ENCODE data around the gene KLHL30. TPM values are rescaled to one million over a fixed set of nuclear protein-coding genes. Genes with fewer than 3 reads are reported as not detected.
A peak's percentile ranks its signal among the peaks of the same experiment; 100 is the strongest.

The KLHL30 gene
- total RNA-seq, 1 experiment from 2014 or later, result 0.61 TPM

GRCh38 chr2:238097988-238098871 is 40.2 kb upstream of the KLHL30 start:
- DNase-seq (ENCODE audit: low read depth, low spot score), result peak; percentile 90
- intact Hi-C loops (cut with micrococcal nuclease), result loop anchor here (2.0 kb wide), 1 partner anchor 175 kb away; no protein-coding TSS in a partner anchor
- TF ChIP-seq POLR2AphosphoS5 (IDR thresholded peaks at IDR 0.05; ENCODE audit: low read depth, low read length) (peak; percentile 70), REST (IDR thresholded peaks at IDR 0.05; ENCODE audit: low read depth) (no peak)
- Histone ChIP-seq H3K4me3 (replicated peaks in 1 of 2; ENCODE audit: low read depth in 1 of 2, low read length in 2 of 2) (no peak overlapping the region), H2AFZ (ENCODE audit: low read depth, low read length, poor library complexity, severe bottlenecking) (no peak overlapping the region), H3K9me3 (ENCODE audit: control insufficient read depth in 1 of 2, insufficient read depth in 1 of 2, low read depth in 1 of 2, low read length in 2 of 2) (no peaks in the 10 kb centered on the region), H3K27ac (ENCODE audit: low read depth, low read length) (peak overlapping the region; percentile 69), H3K36me3 (ENCODE audit: control insufficient read depth in 1 of 2, insufficient read depth in 2 of 2, low read length in 2 of 2) (no peaks in the 10 kb centered on the region), H3K27me3 (ENCODE audit: insufficient read depth, low read length) (no peaks in the 10 kb centered on the region), H3K4me1 (ENCODE audit: control insufficient read depth in 1 of 2, insufficient read depth in 2 of 2, low read length in 2 of 2) (peaks cover 6 to 15% of the 10 kb centered on the region in 2 experiments; a peak in 3 of 4 replicates), H3K79me2 (ENCODE audit: insufficient read depth, low read length) (no peaks in the 10 kb centered on the region), H4K20me1 (ENCODE audit: insufficient read depth) (no peaks in the 10 kb centered on the region), H3K9ac (ENCODE audit: low read length) (no peak overlapping the region), H3K4me2 (ENCODE audit: low read length) (peak overlapping the region; percentile 50), H3K9me2 (ENCODE audit: insufficient read depth) (no peaks in the 10 kb centered on the region)
- RAD21 ChIA-PET (ENCODE audit: low non-redundant PET in 1 of 2, low total read pairs in 2 of 2, uncharacterized antibody in 2 of 2, unreplicated experiment in 2 of 2), result no interaction called here
- peak; percentile 98 for ATAC-seq
- CTCF ChIA-PET, result interaction anchor here (1.0 kb wide), 1 partner anchor 165 kb away, joined by 5 read pairs; no protein-coding TSS in a partner anchor
- BruUV-seq (replicated peaks), result no TSS peak
- POLR2A ChIA-PET, result interaction anchor here (1.0 kb wide), 2 partner anchors 34 to 475 kb away, joined by 3 read pairs; no protein-coding TSS in a partner anchor
